CD4-positive, alpha-beta T cell treated with Interleukin-17A for 4 hours (primary cell): ENCODE data around the gene RNU1-1.
"Not testable (repeated sequence)": the region's sequence is repeated elsewhere in the genome, so short reads cannot be mapped to it uniquely, and the experiment has no call there.

Experiments
- DNase-seq: peaks from one replicate; pipeline ENCODE4 v3.0.0-alpha.2; 2020; ENCODE audit warnings: mixed read lengths

Gene RNU1-1

GRCh38 chr1:16491056-16491675 is 22.9 kb downstream of the RNU1-1 start:
- DNase-seq: no peak

GRCh38 chr1:16489195-16489880 is 24.7 kb downstream of the RNU1-1 start:
- not testable (repeated sequence) for DNase-seq

- not testable (repeated sequence) for DNase-seq
These were observed 27.1 kb downstream of the RNU1-1 start for GRCh38 chr1:16487011-16487410.

GRCh38 chr1:16486316-16486715 is 27.8 kb downstream of the RNU1-1 start:
- not testable (repeated sequence) for DNase-seq

- no peak for DNase-seq
These were observed 29.2 kb downstream of the RNU1-1 start for GRCh38 chr1:16484931-16485330.

GRCh38 chr1:16484501-16484835 is 29.6 kb downstream of the RNU1-1 start:
- DNase-seq: no peak

- not testable (repeated sequence) for DNase-seq
These were observed 30.2 kb downstream of the RNU1-1 start for GRCh38 chr1:16483639-16484500.

GRCh38 chr1:16483146-16483545 is 30.9 kb downstream of the RNU1-1 start:
- not testable (repeated sequence) for DNase-seq

- no peak for DNase-seq
These were observed 36.0 kb downstream of the RNU1-1 start for GRCh38 chr1:16478091-16478490.

GRCh38 chr1:16475771-16476770 is 38.0 kb downstream of the RNU1-1 start:
- not testable (repeated sequence) for DNase-seq

- DNase-seq: not testable (repeated sequence)
These were observed 39.2 kb downstream of the RNU1-1 start for GRCh38 chr1:16474891-16475290.

GRCh38 chr1:16474166-16474800 is 39.8 kb downstream of the RNU1-1 start:
- no peak for DNase-seq

- no peak for DNase-seq
These were observed 45.5 kb downstream of the RNU1-1 start for GRCh38 chr1:16468558-16468957.

GRCh38 chr1:16464917-16465625 is 49.0 kb downstream of the RNU1-1 start:
- DNase-seq: no peak
